GM19324 (cell line): Measurements from ENCODE around the gene TNFSF13.

Experiments used
- ATAC-seq: cut with Tn5 transposase; IDR thresholded peaks from one replicate; pipeline ENCODE4 v1.9.1; 2021; ENCODE audit warnings: mild to moderate bottlenecking, moderate library complexity; ENCODE audit not compliant: unreplicated experiment, low FRiP score

Gene TNFSF13, protein sequence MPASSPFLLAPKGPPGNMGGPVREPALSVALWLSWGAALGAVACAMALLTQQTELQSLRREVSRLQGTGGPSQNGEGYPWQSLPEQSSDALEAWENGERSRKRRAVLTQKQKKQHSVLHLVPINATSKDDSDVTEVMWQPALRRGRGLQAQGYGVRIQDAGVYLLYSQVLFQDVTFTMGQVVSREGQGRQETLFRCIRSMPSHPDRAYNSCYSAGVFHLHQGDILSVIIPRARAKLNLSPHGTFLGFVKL

DNA sequence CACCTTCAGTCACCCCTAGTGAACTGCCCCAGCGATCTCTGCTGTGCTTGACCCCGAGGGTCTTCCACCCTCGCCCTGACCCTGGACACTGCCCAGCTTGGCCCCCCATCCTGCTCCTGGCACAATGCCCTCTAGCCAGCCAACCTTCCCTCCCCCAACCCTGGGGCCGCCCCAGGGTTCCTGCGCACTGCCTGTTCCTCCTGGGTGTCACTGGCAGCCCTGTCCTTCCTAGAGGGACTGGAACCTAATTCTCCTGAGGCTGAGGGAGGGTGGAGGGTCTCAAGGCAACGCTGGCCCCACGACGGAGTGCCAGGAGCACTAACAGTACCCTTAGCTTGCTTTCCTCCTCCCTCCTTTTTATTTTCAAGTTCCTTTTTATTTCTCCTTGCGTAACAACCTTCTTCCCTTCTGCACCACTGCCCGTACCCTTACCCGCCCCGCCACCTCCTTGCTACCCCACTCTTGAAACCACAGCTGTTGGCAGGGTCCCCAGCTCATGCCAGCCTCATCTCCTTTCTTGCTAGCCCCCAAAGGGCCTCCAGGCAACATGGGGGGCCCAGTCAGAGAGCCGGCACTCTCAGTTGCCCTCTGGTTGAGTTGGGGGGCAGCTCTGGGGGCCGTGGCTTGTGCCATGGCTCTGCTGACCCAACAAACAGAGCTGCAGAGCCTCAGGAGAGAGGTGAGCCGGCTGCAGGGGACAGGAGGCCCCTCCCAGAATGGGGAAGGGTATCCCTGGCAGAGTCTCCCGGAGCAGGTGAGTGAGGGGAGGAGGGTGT is at the start of gene TNFSF13:
Gene TNFSF13, plus strand, starts transcription at position 207 of the 776 bp plus-strand sequence. Its CDS starts 290 bp downstream, at position 497.
- no peak for ATAC-seq

DNA sequence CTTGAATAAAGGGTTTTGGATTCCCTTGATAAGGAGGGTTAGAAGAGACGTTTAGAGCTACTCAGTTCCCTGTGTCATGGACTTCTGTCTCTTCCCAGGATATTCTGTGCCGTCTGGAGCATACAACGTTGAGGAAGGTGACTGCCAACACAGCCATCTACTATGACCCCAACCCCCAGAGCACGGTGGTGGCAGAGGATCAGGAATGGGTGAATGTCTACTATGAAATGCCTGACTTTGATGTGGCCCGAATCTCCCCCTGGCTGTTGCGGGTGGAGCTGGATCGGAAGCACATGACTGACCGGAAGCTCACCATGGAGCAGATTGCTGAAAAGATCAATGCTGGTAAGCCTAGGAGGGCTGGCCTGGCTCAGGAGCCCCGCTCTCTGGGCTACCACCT is 49.7 kb upstream of the TNFSF13 start:
- ATAC-seq: no peak

DNA sequence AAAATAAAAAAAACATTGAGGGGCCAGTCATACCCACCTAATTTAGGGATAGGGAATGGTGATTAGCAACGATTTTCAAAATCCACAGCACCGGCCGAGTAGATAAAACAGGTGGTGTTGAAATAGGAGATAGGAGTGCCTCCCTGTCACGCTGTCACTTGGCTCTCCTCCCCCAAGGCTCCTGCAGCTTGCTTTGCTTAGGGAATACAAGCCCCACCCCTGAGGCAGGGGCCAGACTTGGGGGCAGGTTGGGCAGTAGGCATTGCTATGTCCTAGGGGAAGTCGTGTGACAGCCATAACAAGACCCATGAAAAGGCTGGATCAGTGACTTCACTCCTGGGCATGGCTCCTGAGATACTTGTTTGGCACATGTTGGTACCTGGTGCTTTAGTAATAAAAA is 48.6 kb upstream of the TNFSF13 start:
- no peak for ATAC-seq

GRCh38 chr17:7511108-7511507 is 47.4 kb upstream of the TNFSF13 start:
- no peak for ATAC-seq

DNA sequence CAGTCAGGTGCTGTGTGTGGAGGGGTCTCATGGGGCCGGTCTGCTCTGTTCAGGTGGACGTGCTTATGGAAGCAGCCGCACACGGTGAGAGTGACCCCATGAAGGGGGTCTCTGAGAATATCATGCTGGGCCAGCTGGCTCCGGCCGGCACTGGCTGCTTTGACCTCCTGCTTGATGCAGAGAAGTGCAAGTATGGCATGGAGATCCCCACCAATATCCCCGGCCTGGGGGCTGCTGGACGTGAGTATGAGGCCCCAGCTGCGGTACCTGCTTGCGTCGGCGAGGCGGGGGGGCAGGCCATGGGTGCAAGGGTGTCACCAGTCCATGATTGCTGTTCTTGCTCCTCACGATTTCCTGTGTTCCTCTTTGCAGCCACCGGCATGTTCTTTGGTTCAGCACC is 46.4 kb upstream of the TNFSF13 start:
- no peak for ATAC-seq

DNA sequence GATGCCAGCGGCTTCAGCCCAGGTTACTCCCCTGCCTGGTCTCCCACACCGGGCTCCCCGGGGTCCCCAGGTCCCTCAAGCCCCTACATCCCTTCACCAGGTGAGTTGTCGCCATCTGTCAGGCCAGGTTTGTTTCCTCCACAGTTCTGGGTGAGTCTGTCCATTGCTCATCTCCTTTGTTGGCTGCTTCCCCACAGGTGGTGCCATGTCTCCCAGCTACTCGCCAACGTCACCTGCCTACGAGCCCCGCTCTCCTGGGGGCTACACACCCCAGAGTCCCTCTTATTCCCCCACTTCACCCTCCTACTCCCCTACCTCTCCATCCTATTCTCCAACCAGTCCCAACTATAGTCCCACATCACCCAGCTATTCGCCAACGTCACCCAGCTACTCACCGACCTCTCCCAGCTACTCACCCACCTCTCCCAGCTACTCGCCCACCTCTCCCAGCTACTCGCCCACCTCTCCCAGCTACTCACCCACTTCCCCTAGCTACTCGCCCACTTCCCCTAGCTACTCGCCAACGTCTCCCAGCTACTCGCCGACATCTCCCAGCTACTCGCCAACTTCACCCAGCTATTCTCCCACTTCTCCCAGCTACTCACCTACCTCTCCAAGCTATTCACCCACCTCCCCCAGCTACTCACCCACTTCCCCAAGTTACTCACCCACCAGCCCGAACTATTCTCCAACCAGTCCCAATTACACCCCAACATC is 45.6 kb upstream of the TNFSF13 start:
- no peak for ATAC-seq

DNA sequence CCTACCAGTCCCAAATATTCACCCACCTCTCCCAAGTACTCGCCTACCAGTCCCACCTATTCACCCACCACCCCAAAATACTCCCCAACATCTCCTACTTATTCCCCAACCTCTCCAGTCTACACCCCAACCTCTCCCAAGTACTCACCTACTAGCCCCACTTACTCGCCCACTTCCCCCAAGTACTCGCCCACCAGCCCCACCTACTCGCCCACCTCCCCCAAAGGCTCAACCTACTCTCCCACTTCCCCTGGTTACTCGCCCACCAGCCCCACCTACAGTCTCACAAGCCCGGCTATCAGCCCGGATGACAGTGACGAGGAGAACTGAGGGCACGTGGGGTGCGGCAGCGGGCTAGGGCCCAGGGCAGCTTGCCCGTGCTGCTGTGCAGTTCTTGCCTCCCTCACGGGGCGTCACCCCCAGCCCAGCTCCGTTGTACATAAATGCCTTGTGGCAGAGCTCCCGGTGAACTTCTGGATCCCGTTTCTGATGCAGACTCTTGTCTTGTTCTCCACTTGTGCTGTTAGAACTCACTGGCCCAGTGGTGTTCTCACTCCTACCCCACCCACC is 44.6 kb upstream of the TNFSF13 start:
- no peak for ATAC-seq

GRCh38 chr17:7515911-7516610 is 42.5 kb upstream of the TNFSF13 start:
- ATAC-seq: no peak

DNA sequence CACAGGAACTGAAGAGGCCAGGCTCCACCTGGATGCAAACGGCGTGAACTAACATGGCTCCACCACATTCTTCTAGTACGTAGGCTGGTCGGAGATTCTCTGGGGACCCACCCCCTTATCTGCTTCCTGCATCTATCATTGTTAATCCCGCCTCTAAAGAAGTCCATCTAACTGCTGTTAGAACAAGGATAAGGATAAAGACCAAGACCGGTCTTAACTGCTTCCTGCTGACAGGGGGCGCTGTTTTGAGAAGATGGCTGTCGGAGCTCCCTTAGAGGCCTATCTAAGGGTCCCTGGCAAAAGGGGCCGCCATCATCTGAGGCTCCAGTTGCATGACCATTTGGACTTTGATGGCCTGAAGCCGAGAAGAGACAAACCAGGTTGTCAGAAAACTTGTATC is 35.5 kb upstream of the TNFSF13 start:
- no peak for ATAC-seq

DNA sequence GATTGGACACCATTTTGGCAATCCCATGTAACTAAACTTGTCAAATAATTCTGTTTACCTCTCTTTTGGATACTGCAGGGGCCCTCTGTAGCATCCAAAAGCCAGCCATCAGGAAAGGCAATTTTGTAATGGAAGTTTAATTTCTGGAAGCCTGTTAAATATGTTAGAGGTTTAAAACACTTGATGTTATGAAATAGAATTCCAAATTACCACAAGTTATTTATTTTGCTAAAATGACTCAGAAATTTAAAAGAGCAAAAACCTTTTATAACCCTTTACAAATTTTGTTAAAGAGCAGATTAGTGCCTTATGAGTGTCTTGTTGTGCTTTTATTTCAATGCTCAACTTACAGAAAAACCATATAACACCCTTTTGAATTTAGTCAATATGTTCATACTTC is 29.7 kb upstream of the TNFSF13 start:
- ATAC-seq: no peak

DNA sequence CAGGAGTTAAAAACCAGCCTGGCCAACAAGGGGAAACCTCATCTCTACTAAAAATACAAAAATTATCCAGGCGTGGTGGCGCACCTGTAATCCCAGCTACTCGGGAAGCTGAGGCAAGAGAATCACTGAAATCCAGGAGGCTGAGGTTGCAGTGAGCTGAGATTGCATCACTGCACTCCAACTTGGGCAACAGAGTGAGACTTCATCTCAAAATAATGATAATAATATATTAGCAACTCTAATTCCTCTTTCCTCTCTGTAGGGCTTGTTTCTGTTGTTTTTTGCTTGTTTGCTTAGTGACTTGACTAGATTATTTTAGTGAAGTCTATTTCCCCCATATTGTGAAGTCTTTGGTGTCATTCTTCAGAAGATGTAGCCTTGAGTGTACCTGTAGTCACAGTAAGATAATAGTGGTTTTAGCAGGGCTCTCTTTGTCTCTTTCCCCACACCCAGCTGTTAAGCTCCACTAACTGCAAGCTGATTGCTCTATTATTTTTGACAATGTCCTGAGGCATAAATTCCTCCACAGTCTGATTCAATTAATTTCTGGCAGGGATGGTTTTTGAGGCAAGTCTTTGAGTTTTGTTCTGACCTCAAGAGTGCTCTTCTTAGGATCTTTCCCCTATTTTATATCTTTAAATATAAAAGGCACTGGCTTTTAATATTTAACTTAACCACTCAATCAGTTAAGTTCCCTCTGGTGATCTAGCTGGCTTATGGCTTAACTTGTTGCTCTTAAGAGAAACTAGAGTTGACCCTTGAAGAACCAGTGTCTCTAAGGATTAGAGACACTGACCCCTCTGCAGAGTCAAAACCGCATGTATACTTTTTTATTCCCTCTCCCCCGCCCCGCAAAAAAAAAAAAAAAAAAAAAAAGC is 28.3 kb upstream of the TNFSF13 start:
- no peak for ATAC-seq

- no peak for ATAC-seq
Measured at GRCh38 chr17:7538050-7538449, 20.5 kb upstream of the TNFSF13 start.

GRCh38 chr17:7538891-7539545 is 19.5 kb upstream of the TNFSF13 start:
- no peak for ATAC-seq

DNA sequence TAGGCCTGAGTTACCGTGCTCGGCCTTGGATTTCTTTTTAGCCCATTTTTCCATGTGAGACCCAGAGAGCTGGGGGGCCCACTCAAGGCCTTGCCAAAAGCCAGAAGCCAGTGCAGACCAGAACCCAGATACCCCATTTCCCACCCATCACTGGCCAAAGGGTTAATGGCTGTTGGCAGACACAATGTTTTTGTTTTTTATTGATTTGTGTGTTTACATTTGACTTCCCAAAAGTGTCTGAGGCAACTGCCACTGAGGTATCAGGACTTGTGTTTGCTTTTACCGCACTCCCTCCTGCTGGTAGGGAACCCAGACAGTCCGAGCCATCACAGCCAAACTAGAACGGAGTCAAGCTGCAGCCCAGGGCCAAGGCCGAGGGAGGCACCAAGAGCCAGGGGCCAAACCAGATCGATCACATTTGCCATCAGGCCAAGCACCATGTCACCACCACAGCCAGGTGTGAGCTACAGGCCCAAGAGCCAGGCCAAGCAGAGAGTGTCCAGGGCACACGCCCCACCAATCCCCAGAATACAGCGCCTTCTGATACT is 17.4 kb upstream of the TNFSF13 start:
- ATAC-seq: no peak

DNA sequence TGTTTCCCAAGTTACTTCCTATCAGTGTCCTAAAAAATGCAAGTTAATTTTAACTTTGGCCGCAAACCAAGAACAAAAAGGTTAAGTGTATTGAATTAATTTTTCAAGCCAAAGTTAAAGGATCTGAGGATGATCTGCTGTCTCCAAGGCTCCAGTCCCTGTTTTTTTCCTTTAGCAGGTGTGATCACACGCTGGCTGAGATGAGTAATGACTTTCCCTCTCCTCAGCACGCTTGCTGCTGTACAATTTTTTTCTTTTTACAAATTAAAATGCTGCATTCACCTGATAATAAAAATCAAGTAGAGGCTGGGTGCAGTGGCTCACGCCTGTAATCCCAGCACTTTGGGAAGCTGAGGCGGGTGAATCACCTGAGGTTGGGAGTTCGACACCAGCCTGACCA is 13.6 kb upstream of the TNFSF13 start:
- no peak for ATAC-seq

- ATAC-seq: peak; percentile 44
Measured at GRCh38 chr17:7548585-7549400, 9.8 kb upstream of the TNFSF13 start, which contains the start of gene TNFSF12. Gene TNFSF12, plus strand, starts transcription at chr17:7549058. Its CDS starts 96 bp downstream, at chr17:7549154.

DNA sequence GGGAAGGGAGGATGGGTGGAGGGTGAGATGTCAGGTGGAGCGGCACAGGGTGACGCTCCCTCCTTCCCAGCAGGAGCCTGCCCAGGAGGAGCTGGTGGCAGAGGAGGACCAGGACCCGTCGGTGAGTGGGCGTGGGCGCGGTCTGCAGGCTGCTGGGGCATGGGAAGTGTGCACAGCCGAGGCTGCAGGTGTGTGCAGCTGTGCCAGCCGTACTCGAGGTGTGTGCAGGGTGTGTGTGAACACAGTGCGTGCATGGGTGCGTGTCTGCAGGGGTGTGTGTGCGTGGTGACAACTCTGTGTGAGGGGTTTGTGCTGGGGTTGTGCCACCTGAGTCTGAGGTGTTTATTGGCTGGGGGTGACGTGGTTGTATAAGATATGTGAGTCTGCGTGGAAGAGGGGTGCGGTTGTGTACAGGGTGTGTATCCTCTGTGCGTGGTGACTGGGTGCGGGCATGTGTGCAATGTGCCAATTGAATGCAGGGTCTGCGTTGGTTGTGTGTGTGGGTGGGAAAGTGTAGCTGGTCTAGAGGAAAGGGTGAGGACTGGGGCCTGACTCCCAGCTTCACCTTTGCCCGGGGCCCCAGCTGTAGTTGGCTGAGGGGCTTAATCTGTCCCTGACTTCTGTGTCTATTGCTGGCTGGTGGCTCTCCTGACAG is 9.0 kb upstream of the TNFSF13 start:
- peak; percentile 30 for ATAC-seq
